ENCODE measurements around the gene HOXA11. TPM values are rescaled to one million over a fixed set of nuclear protein-coding genes. Genes with fewer than 3 reads are reported as not detected.

HOXA11 gene
- total and polyA plus RNA-seq, 12 donors, result 0.13 to 3.0 (median 1.2) TPM; not detected in 2

DNA sequence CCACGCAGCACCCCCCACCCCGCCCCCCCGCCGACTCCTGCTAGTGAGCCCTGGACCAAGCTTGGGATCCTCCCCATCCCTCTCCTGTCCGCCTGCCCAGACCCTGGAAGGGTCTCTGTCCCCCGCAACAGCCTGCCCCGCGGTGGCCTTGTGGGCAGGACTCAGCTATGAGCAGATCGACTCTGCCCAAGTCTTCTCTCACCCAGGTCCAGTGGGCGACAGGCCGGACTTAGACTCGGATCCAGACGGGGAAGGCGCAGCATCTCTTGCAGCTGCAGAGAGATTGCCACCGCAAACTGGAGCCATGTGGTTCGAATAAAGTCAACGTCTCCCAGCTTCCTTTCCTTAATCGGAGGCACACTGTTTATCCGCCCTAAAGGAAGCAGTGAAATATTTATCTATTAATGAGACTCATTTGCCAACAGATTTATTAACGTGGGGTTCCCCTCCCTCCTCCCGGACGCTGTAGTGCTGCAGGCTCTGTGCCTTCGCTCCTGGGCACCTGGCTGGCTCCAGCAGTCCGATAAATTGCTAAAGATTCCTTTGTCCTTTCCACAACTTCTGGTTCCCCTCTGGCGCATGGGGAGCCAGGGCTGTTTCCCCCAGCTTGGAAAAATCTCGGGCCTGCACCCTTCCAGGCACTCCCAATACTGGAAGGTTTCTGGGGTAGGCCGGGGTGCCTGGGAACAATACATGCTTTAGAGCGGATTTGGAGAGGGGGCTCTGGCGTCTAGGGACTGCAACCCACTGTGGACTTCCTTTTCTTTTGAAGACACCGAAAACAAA lies 27.9 kb downstream of the HOXA11 start:
- Histone ChIP-seq H3K9me3 (replicated peaks in 1 of 3) (no peaks in the 10 kb centered on the region), H3K27ac (peak overlapping the region in 3 of 5 donors; percentile 61 to 92 (median 91)), H3K36me3 (replicated peaks in 1 of 2) (no peaks in the 10 kb centered on the region), H3K4me1 (replicated peaks in 1 of 2) (peaks cover 12 to 25% of the 10 kb centered on the region in 2 donors), H3K27me3 (no peaks in the 10 kb centered on the region), H3K4me3 (peak overlapping the region in 2 of 4 donors; percentile 33 to 57)
- intact Hi-C loops (cut with DNase I), result no loop called here
- peak in 5 of 7 donors; percentile 16 to 56 (median 28) for DNase-seq
- 38 to 70% (median 49%) methylated on average over 16 to 30 of the region's 30 CpGs for WGBS, 4 donors
- TF ChIP-seq POLR2A (IDR thresholded peaks at IDR 0.05), result no peak
- TF ChIP-seq, protein P1, sequence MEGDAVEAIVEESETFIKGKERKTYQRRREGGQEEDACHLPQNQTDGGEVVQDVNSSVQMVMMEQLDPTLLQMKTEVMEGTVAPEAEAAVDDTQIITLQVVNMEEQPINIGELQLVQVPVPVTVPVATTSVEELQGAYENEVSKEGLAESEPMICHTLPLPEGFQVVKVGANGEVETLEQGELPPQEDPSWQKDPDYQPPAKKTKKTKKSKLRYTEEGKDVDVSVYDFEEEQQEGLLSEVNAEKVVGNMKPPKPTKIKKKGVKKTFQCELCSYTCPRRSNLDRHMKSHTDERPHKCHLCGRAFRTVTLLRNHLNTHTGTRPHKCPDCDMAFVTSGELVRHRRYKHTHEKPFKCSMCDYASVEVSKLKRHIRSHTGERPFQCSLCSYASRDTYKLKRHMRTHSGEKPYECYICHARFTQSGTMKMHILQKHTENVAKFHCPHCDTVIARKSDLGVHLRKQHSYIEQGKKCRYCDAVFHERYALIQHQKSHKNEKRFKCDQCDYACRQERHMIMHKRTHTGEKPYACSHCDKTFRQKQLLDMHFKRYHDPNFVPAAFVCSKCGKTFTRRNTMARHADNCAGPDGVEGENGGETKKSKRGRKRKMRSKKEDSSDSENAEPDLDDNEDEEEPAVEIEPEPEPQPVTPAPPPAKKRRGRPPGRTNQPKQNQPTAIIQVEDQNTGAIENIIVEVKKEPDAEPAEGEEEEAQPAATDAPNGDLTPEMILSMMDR (IDR thresholded peaks at IDR 0.05), result no peak

DNA sequence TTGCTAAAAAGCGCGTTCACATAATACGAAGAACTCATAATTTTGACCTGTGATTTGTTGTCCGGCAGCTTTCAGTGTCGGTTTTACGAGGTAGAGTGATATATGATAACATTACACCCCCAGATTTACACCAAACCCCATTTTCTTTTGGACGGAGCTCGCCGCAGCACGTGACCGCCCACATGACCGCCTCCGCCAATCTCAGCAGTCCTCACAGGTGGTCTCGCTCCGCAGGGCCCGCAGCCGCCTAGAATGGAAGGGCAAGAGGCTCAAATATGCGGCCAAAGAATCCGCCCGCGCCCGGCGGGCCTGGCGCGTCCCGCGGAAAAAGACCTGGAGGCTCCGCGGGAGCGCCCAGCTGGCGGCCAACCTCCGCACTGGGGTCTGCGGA lies 28.5 kb downstream of the HOXA11 start, which contains the start of gene HOXA7:
Gene HOXA7, minus strand, starts transcription at position 168 of the 391 bp plus-strand sequence. Its CDS starts 130 bp downstream, at position 38.
- H3K4me1 ChIP-seq (replicated peaks in 1 of 2), result peaks cover 12 to 27% of the 10 kb centered on the region in 2 donors

DNA sequence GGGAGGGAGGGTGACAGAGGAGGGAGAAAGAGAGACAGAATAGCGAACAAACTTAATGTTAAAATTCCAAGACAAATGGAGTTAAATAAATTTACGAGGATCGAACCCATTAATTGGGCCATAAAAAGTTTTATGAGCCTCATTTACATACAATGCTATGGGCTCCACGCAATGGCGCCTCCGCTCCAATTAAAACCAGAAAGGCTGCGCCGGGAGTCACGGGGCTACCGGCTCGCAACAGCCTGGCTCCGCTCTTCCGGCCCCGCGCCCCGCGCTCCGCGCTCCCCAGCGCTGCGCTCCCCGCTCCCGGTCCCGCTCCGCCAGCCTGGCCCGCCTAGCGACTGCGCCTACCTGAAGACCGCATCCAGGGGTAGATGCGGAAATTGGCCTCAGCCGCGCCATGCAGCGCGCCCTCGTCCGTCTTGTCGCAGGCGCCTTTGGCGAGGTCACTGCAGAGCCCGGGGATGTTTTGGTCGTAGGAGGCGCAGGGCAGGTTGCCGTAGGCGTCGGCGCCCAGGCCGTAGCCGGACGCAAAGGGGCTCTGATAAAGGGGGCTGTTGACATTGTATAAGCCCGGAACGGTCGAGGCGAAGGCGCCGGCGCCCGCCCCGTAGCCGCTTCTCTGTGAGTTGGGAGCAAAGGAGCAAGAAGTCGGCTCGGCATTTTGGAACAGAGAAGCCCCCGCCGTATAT lies 29.1 kb downstream of the HOXA11 start:
- TF ChIP-seq, protein P1 (IDR thresholded peaks at IDR 0.05), result no peak
- TF ChIP-seq POLR2A (IDR thresholded peaks at IDR 0.05), result peak in 1 of 2 donors; percentile 52
- intact Hi-C loops (cut with DNase I), result no loop called here
- Histone ChIP-seq H3K27ac (peak overlapping the region; percentile 28 to 92 (median 73)), H3K4me1 (replicated peaks in 1 of 2) (peaks cover 12 to 26% of the 10 kb centered on the region in 2 donors), H3K4me3 (peak overlapping the region in 2 of 4 donors; percentile 33 to 57), H3K9me3 (replicated peaks in 1 of 3) (no peaks in the 10 kb centered on the region), H3K36me3 (replicated peaks in 1 of 2) (no peaks in the 10 kb centered on the region), H3K27me3 (no peaks in the 10 kb centered on the region)
- 1 to 2% (median 1%) methylated on average over 9 to 63 of the region's 63 CpGs for WGBS, 4 donors
- DNase-seq, result peak; percentile 54 to 67 (median 63)

More for the DNA sequence above, 28.5 kb downstream of the HOXA11 start, which contains the start of gene HOXA7:
- peak in 1 of 2 donors; percentile 35 for TF ChIP-seq POLR2A (IDR thresholded peaks at IDR 0.05)
- TF ChIP-seq, protein P1 (IDR thresholded peaks at IDR 0.05), result no peak
- no peaks in the 10 kb centered on the region for H3K9me3 ChIP-seq (replicated peaks in 1 of 3)
- peak within 1 kb of the TSS; percentile 28 to 92 (median 73) for H3K27ac ChIP-seq
- DNase-seq, result peak; percentile 83 to 92 (median 88)
- intact Hi-C loops (cut with DNase I), result no loop called here
- peak within 1 kb of the TSS in 2 of 4 donors; percentile 33 to 57 for H3K4me3 ChIP-seq
- H3K36me3 ChIP-seq (replicated peaks in 1 of 2), result no peaks in the 10 kb centered on the region
- H3K27me3 ChIP-seq, result no peaks in the 10 kb centered on the region
- WGBS, 4 donors, result 0 to 3% (median 1%) methylated on average over 22 to 33 of the region's 33 CpGs

Measured in adrenal gland (tissue), 12 donors.